WTC11 (cell line): ENCODE results near the gene VTA1. TPM values are rescaled to one million over a fixed set of nuclear protein-coding genes. Genes with fewer than 3 reads are reported as not detected.
"Not testable (repeated sequence)": the region's sequence is repeated elsewhere in the genome, so short reads cannot be mapped to it uniquely, and the experiment has no call there.

ENCODE experiments used
- ATAC-seq: fragments of 200-7000 bp; cut with Tn5 transposase; 2 replicates; pipeline ENCODE4 v1.10.0; 2021; ENCODE audit warnings: mild to moderate bottlenecking, moderate library complexity
- CTCF ChIA-PET: fragments of 300-600 bp; sonication (Branson Sonifier 250); formaldehyde crosslinking; loops from one replicate; lab custom pipeline; 2021; ENCODE audit warnings: antibody characterized with exemption; lab: Charles Lee
- POLR2A ChIA-PET: fragments of 350-600 bp; sonication (Branson Sonifier 250); formaldehyde crosslinking; loops from one replicate; lab custom pipeline; 2021; ENCODE audit warnings: antibody characterized with exemption; lab: Charles Lee
- DNase-seq: peaks from one replicate; pipeline ENCODE4 v3.0.0; 2021; ENCODE audit warnings: low spot score
- H3K27ac Mint-ChIP-seq: 2 replicates; pipeline ENCODE4 v1.8.0; 2021; ENCODE audit warnings: mixed read lengths
- H3K27me3 Mint-ChIP-seq: 2 replicates; pipeline ENCODE4 v1.8.0; 2021; ENCODE audit warnings: low read depth, mild to moderate bottlenecking, moderate library complexity, mixed read lengths
- H3K36me3 Mint-ChIP-seq: 2 replicates; pipeline ENCODE4 v1.8.0; 2021; ENCODE audit warnings: mixed read lengths
- H3K4me1 Mint-ChIP-seq: 2 replicates; pipeline ENCODE4 v1.8.0; 2022; ENCODE audit warnings: mixed read lengths
- H3K4me3 Mint-ChIP-seq: 2 replicates; pipeline ENCODE4 v1.8.0; 2021; ENCODE audit warnings: mild to moderate bottlenecking, moderate library complexity, mixed read lengths
- H3K9me3 Mint-ChIP-seq: 2 replicates; pipeline ENCODE4 v1.8.0; 2021; ENCODE audit warnings: mixed read lengths
- AFF4 ChIP-seq: sonication (generic); formaldehyde crosslinking; IDR thresholded peaks from 2 replicates; pipeline ENCODE4 v1.8.1; 2023; ENCODE audit warnings: mild to moderate bottlenecking, missing genetic modification reagents, borderline replicate concordance
- AR ChIP-seq: fragments of 250-450 bp; sonication (Bioruptor Pico); IDR thresholded peaks from 2 replicates; pipeline ENCODE4 v1.9.0; 2021; ENCODE audit warnings: mild to moderate bottlenecking
- CDX4 ChIP-seq: fragments of 250-450 bp; sonication (Bioruptor Pico); IDR thresholded peaks from 2 replicates; pipeline ENCODE4 v1.9.0; 2021; ENCODE audit warnings: moderate library complexity, mild to moderate bottlenecking, inconsistent platforms, borderline replicate concordance
- ERG ChIP-seq: fragments of 250-450 bp; sonication (Bioruptor Pico); IDR thresholded peaks from 2 replicates; pipeline ENCODE4 v1.8.0; 2021; ENCODE audit warnings: mild to moderate bottlenecking
- FOXP1 ChIP-seq: sonication (generic); formaldehyde crosslinking; IDR thresholded peaks from 2 replicates; pipeline ENCODE4 v1.8.0; 2022; ENCODE audit warnings: missing genetic modification reagents, mild to moderate bottlenecking, moderate library complexity, borderline replicate concordance
- GTF2I ChIP-seq: fragments of 250-450 bp; sonication (Bioruptor Pico); conservative IDR thresholded peaks from 2 replicates; pipeline ENCODE4 v1.4.0; 2021; ENCODE audit warnings: mild to moderate bottlenecking
- IRF1 ChIP-seq: sonication (generic); formaldehyde crosslinking; IDR thresholded peaks from 2 replicates; pipeline ENCODE4 v1.8.0; 2023; ENCODE audit warnings: missing genetic modification reagents
- JAZF1 ChIP-seq: fragments of 250-450 bp; sonication (Bioruptor Pico); IDR thresholded peaks from 2 replicates; pipeline ENCODE4 v1.9.0; 2021; ENCODE audit warnings: moderate library complexity, mild to moderate bottlenecking, inconsistent platforms
- NFE2L1 ChIP-seq: sonication (generic); formaldehyde crosslinking; IDR thresholded peaks from 2 replicates; pipeline ENCODE4 v1.8.1; 2023; ENCODE audit warnings: missing genetic modification reagents
- OVOL2 ChIP-seq: fragments of 250-450 bp; sonication (Bioruptor Pico); IDR thresholded peaks from 2 replicates; pipeline ENCODE4 v1.9.0; 2021; ENCODE audit warnings: mild to moderate bottlenecking, borderline replicate concordance
- PRRX2 ChIP-seq: fragments of 250-450 bp; sonication (Bioruptor Pico); IDR thresholded peaks from 2 replicates; pipeline ENCODE4 v1.8.0; 2021; ENCODE audit warnings: mild to moderate bottlenecking
- TCF7 ChIP-seq: sonication (generic); formaldehyde crosslinking; IDR thresholded peaks from 2 replicates; pipeline ENCODE4 v1.8.0; 2022; ENCODE audit warnings: mild to moderate bottlenecking, low read depth, missing genetic modification reagents, moderate library complexity
- TP53 ChIP-seq: sonication (generic); formaldehyde crosslinking; IDR thresholded peaks from 2 replicates; pipeline ENCODE4 v1.8.1; 2023; ENCODE audit warnings: mild to moderate bottlenecking, missing genetic modification reagents
- ZBTB43 ChIP-seq: sonication (generic); formaldehyde crosslinking; IDR thresholded peaks from 2 replicates; pipeline ENCODE4 v1.8.1; 2023; ENCODE audit warnings: mild to moderate bottlenecking, missing genetic modification reagents
- ZNF425 ChIP-seq: fragments of 250-450 bp; sonication (Bioruptor Pico); conservative IDR thresholded peaks from 2 replicates; pipeline ENCODE4 v1.9.0; 2021; ENCODE audit warnings: mild to moderate bottlenecking
- ZSCAN18 ChIP-seq: fragments of 250-450 bp; sonication (Bioruptor Pico); IDR thresholded peaks from 2 replicates; pipeline ENCODE4 v2.1.2; 2022; ENCODE audit warnings: mild to moderate bottlenecking, moderate library complexity
- total RNA-seq: library from RNA; stranded (reverse); gene quantifications from 3 replicates; pipeline ENCODE4 v1.2.3, GENCODE V29; 2021

VTA1 gene
- total RNA-seq, 1 experiment from 2014 or later, result 55.4 TPM

GRCh38 chr6:142141531-142141930 lies 5.5 kb upstream of the VTA1 start:
- H3K4me1 Mint-ChIP-seq, POLR2A ChIA-PET, H3K9me3 Mint-ChIP-seq, H3K4me3 Mint-ChIP-seq, H3K27ac Mint-ChIP-seq, CTCF ChIA-PET, ATAC-seq, H3K27me3 Mint-ChIP-seq, H3K36me3 Mint-ChIP-seq, DNase-seq: not testable (repeated sequence)

GRCh38 chr6:142152746-142153145 lies 5.7 kb downstream of the VTA1 start:
- DNase-seq (no peak), ATAC-seq (no peak)
- no peak overlapping the region for H3K27ac Mint-ChIP-seq
- ChIA-PET CTCF (no interaction called here), POLR2A (no interaction called here)
- H3K4me1 Mint-ChIP-seq, result peaks cover 71% of the 10 kb centered on the region
- TF ChIP-seq ERG (CRISPR knock-in tag) (no peak), CDX4 (CRISPR knock-in tag) (no peak), TP53 (CRISPR knock-in tag) (no peak), ZSCAN18 (CRISPR knock-in tag) (no peak), FOXP1 (CRISPR knock-in tag) (no peak), AFF4 (CRISPR knock-in tag) (no peak), PRRX2 (CRISPR knock-in tag) (no peak), TCF7 (CRISPR knock-in tag) (no peak)
- no peaks in the 10 kb centered on the region for H3K9me3 Mint-ChIP-seq
- no peaks in the 10 kb centered on the region for H3K27me3 Mint-ChIP-seq
- no peak overlapping the region for H3K4me3 Mint-ChIP-seq
- H3K36me3 Mint-ChIP-seq, result 0 out of 2 replicates have a peak, but pooled peaks cover 4% of the 10 kb centered on the region

GRCh38 chr6:142153196-142153595 lies 6.1 kb downstream of the VTA1 start:
- Mint-ChIP-seq H3K9me3 (no peaks in the 10 kb centered on the region), H3K27ac (no peak overlapping the region), H3K4me1 (peaks cover 66% of the 10 kb centered on the region), H3K4me3 (no peak overlapping the region), H3K27me3 (no peaks in the 10 kb centered on the region), H3K36me3 (0 out of 2 replicates have a peak, but pooled peaks cover 4% of the 10 kb centered on the region)
- CTCF ChIA-PET, result no interaction called here
- DNase-seq (no peak), ATAC-seq (no peak)
- POLR2A ChIA-PET, result no interaction called here
- TF ChIP-seq NFE2L1 (CRISPR knock-in tag) (no peak), ZNF425 (no peak), AR (CRISPR knock-in tag) (no peak), IRF1 (CRISPR knock-in tag) (no peak), ZBTB43 (CRISPR knock-in tag) (no peak), GTF2I (no peak), JAZF1 (no peak), OVOL2 (no peak)
